NCI-H82 treated with DMSO at 0.1 percent for 48 hours (cell line): ENCODE data around the gene SRGAP2C.
"Not testable (repeated sequence)": the region's sequence is repeated elsewhere in the genome, so short reads cannot be mapped to it uniquely, and the experiment has no call there.

Experiments used
- DNase-seq: peaks from one replicate; lab custom pipeline; 2025; ENCODE audit not compliant: unreplicated experiment; lab: John Stamatoyannopoulos, UW

The SRGAP2C gene

DNA sequence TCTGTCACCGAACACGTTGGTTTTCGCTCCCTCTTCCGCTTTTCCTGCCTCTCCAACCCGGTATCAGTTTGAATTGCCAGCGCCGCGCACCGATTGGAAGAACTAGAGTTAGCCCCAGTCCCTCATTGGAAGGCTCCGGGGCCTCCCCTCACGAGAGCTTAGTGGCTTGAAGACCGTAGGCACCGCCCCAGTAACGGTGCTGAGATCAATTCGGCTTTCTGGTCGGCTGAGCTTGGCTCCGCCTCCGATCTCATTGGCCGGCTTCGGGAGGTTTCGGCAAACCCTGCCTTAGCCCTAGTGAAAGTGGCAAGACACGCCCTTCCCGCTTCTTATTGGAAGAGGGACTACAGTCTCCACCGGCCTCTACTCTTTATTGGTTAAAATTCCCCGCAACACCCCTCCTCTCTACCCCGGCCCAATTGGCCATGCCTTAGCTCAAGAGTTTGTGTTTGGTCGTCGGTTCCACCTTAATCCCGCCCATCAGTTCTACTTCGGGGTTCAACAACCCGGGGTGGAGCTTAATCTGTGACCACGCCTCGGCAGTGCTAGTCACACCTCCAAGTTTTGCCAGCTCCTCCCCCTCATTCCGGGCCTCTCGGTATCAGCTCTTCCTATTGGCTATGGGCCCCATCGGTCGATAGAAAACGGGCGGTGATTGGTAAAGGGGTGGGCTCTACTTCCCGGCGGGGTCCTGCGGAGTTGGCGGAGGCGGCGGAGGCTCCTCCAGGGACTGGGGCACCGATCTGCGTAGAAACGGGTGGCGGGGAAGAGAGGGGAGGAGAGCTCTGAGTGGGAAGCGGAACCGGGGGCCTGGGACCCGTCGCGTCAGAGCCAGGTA, at the start of gene SRGAP2C, which contains the start of gene FAM72B:
Gene SRGAP2C, plus strand, starts transcription at position 686 of the 838 bp plus-strand sequence. CDS start 2,472 bp downstream, outside the sequence.
Gene FAM72B, minus strand, starts transcription at position 51 of the 838 bp plus-strand sequence. CDS start 851 bp downstream, outside the sequence.
- peak; percentile 98 for DNase-seq

- not testable (repeated sequence) for DNase-seq
Measured at GRCh38 chr1:121140393-121140792, 44.4 kb upstream of the SRGAP2C start.

GRCh38 chr1:121148489-121149190, 36.1 kb upstream of the SRGAP2C start:
- DNase-seq: not testable (repeated sequence)

DNA sequence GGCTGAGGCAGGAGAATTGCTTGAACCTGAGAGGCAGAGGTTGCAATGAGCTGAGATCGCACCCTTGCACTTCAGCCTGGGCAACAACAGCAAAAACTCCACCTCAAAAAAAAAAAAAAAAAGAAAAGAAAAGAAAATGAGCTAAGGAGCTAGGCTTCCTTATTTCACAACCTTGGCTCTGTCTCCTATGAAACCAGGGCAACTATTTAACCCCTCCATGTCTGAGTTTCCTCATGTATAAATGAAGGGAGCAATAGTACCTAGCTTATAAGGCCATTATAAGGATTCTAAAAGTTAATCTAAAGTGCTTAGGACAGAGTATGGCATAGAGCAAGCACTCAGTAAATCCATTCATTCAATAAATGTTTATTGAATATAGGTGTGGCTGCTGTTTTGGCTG, 33.5 kb upstream of the SRGAP2C start:
- DNase-seq: not testable (repeated sequence)

DNA sequence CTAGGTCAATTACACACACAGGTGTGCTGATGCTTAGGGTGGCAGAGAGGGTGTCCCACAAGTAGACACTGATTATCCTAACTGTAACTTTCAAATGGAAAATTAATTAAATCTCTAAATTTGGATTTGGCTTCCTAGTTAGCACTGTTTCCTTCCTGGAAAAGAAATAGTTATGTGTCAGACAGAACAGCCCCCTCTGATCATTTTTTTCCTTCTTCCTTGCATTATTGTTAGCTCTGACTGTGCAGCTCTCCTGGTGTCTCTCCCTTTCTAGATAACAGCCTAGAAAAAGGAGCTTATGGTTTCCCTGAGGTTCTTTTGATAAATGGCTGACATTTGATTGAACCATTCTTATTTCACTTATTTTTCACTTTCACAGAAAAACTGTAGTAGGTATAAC, 32.0 kb upstream of the SRGAP2C start:
- not testable (repeated sequence) for DNase-seq

GRCh38 chr1:121154811-121155210, 30.0 kb upstream of the SRGAP2C start:
- not testable (repeated sequence) for DNase-seq

GRCh38 chr1:121155671-121156358, 29.0 kb upstream of the SRGAP2C start:
- DNase-seq: not testable (repeated sequence)

DNA sequence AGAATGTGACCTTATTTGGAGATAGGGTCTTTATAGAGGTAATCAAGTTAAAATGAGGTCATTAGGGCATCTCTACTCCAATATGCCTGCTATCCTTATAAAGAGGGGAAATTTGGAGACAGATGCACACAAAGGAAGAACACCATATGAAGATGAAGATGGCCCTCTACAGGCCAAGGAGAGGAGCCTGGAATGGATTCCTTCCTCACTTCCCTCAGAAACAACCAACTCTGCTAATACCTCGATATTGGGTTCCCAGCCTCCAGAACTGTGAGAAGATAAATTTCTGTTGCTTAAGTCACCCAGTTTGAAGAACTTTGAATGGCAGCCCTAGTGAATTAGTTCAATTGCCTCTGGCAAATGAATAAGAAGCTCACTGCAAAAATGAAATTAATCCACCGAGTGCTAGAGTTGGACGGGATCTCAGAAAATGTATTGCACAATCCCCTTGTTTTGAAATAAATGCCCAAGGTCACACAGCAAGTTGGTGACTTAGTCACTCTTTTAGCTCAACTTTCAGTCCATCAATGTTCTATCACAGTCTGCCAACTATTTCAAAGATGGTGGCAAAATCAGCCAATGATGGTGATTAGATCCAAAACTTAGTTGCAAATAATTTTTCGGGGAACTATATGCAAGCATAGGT, 27.7 kb upstream of the SRGAP2C start:
- DNase-seq: not testable (repeated sequence)

GRCh38 chr1:121157609-121158008, 27.2 kb upstream of the SRGAP2C start:
- DNase-seq: not testable (repeated sequence)

DNA sequence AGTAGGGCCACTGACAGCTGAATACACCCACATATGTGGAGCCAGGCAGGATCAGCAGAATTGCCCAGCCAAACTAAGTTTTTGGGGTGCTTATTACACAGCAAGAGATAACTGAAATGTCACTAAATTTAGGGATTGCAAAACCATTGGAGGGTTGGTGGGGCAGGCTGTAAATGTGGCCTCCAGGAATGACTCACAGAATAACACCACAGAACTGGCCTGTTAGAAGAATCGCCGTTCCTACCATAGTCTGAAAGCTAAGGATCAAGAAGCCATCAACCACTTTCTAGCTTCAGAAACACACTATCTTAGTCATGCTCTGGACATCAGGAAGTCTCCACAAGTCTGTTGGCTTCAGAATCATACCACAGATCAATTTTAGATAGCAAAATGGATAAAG, 24.7 kb upstream of the SRGAP2C start:
- DNase-seq: not testable (repeated sequence)

DNA sequence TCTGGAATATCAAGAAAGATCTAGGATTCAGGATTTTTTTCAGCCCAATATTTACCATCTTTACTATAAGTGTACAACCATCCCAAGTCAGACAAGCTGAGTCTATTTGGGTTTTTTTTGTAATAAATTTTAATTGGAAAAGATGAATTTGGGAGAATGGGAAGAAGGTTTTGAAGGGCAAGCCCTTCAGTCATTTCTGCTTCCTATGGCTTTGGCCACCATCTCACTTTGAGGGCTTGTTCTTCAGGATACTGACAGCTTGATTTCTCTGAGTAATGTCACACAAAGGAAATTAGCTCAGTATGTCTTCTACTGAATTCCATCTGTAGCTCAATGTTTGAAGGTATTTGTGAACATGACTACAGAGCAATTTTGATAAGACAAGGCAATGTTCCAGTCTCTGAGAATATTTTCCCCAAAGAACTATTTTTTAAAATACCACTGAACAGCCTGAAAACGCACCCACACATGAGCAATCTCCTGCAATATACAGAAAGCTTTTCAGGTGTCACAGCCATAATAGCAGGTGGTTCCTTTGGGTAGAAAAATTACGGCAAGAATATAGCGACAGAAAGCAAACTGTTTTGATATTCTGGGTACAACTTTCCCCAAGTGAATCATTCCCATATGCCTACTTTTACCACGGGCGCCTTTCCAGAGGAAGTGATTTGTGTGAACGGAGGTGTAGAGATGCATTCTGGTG, 23.4 kb upstream of the SRGAP2C start:
- not testable (repeated sequence) for DNase-seq

DNA sequence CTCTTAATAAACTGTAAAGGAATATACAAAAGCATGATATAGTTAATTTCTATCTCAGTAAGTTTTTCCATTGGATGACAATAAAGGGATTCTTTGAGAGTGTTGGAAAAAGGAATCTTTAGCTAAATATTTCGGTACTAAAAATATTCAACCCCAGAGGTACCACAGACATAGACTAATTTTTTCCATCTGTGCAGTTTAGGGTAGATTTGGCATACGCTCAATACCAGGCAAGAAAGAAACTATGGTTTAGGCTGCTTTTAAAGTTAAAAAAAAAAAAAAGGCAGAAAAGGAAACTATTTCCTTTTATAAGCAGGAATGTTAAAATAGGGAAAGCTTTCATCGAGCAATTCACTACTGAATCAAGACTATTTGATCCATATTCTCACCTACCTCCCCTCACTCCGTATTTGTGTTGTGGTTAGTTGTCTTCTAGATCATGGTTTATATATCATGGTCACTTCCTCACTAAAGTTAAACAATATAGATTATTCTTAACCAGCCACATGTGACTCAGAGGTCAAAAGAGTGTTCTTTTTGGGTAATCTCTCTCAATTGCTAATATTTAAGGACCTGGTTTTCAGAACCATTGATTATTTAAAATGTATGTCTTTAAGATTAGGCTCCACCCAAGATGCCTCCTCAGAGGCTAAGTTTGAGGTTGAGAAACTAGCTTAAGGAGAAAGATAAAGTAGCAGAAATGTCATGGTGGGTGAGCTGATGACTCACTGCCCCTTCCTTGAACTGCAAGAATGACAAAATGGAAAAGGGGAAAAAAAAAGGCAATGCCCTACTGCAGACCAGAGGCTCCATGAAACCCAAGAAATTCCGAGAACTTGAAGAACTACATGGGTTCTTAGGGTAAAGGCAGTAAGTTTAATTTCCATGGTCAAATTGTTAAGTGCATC, 20.7 kb upstream of the SRGAP2C start:
- not testable (repeated sequence) for DNase-seq

- not testable (repeated sequence) for DNase-seq
Measured at GRCh38 chr1:121165296-121165695, 19.5 kb upstream of the SRGAP2C start.

GRCh38 chr1:121167225-121167738, 17.5 kb upstream of the SRGAP2C start:
- not testable (repeated sequence) for DNase-seq

GRCh38 chr1:121168152-121168668, 16.6 kb upstream of the SRGAP2C start:
- not testable (repeated sequence) for DNase-seq

DNA sequence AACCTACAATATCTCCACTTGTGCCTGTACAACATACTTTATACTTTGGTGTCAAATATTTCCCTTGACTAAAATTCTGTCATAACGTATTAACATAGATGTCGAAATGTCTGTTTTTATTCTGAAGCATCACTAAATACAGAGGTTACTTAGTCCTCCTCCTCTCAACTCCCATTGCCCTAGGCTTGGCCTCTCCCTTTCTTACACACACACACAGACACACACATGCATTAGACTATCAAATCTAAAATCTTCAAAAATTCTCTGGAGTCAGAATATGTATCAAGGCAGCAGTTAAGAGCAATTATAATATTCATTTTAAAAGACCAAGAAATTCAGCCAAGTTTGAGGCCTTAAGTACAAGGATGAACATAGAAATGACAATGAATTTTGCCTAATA, 8.1 kb upstream of the SRGAP2C start:
- DNase-seq: not testable (repeated sequence)

GRCh38 chr1:121178197-121178596, 6.6 kb upstream of the SRGAP2C start:
- DNase-seq: not testable (repeated sequence)

- DNase-seq: not testable (repeated sequence)
Measured at GRCh38 chr1:121183867-121184266, 908 bp upstream of the SRGAP2C start.
